HEK293 (cell line): ENCODE data around the gene SRSF2.

Experiments
- BCL11B ChIP-seq: fragments of 450-650 bp; formaldehyde crosslinking; IDR thresholded peaks from 2 replicates; pipeline ENCODE4 v1.5.1; 2016; ENCODE audit warnings: low read depth, missing biosample characterization, missing genetic modification characterization
- KLF1 ChIP-seq: fragments of 450-650 bp; formaldehyde crosslinking; IDR thresholded peaks from 2 replicates; pipeline ENCODE4 v1.5.1; 2016; ENCODE audit warnings: missing biosample characterization, missing genetic modification characterization
- KLF10 ChIP-seq: fragments of 450-650 bp; IDR thresholded peaks from 2 replicates; pipeline ENCODE4 v1.5.1; 2018; ENCODE audit warnings: missing biosample characterization, mild to moderate bottlenecking, missing genetic modification characterization
- OSR2 ChIP-seq: fragments of 450-650 bp; formaldehyde crosslinking; IDR thresholded peaks from 2 replicates; pipeline ENCODE4 v1.5.1; 2016; ENCODE audit warnings: missing biosample characterization, missing genetic modification characterization
- OVOL3 ChIP-seq: fragments of 450-650 bp; formaldehyde crosslinking; IDR thresholded peaks from 2 replicates; pipeline ENCODE4 v1.5.1; 2016; ENCODE audit warnings: missing biosample characterization, missing genetic modification characterization
- ZBTB1 ChIP-seq: fragments of 450-650 bp; formaldehyde crosslinking; IDR thresholded peaks from 2 replicates; pipeline ENCODE4 v1.5.1; 2016; ENCODE audit warnings: missing biosample characterization, missing genetic modification characterization
- ZBTB48 ChIP-seq: fragments of 450-650 bp; formaldehyde crosslinking; IDR thresholded peaks from 2 replicates; pipeline ENCODE4 v1.5.1; 2016; ENCODE audit warnings: missing biosample characterization, missing genetic modification characterization
- ZFHX2 ChIP-seq: fragments of 450-650 bp; formaldehyde crosslinking; conservative IDR thresholded peaks from 2 replicates; pipeline ENCODE4 v1.5.1; 2016; ENCODE audit warnings: missing biosample characterization, missing genetic modification characterization
- ZNF121 ChIP-seq: fragments of 450-650 bp; formaldehyde crosslinking; IDR thresholded peaks from 2 replicates; pipeline ENCODE4 v1.5.1; 2016; ENCODE audit warnings: missing biosample characterization, missing genetic modification characterization
- ZNF133 ChIP-seq: fragments of 450-650 bp; formaldehyde crosslinking; IDR thresholded peaks from 2 replicates; pipeline ENCODE4 v1.5.1; 2016; ENCODE audit warnings: missing biosample characterization, missing genetic modification characterization
- ZNF16 ChIP-seq: fragments of 450-650 bp; formaldehyde crosslinking; IDR thresholded peaks from 2 replicates; pipeline ENCODE4 v1.5.1; 2016; ENCODE audit warnings: low read depth, missing biosample characterization, missing genetic modification characterization
- ZNF23 ChIP-seq: fragments of 450-650 bp; formaldehyde crosslinking; IDR thresholded peaks from 2 replicates; pipeline ENCODE4 v1.5.1; 2016; ENCODE audit warnings: missing biosample characterization, missing genetic modification characterization, borderline replicate concordance
- ZNF24 ChIP-seq: fragments of 450-650 bp; formaldehyde crosslinking; IDR thresholded peaks from 2 replicates; pipeline ENCODE4 v1.5.1; 2016; ENCODE audit warnings: missing biosample characterization, missing genetic modification characterization
- ZNF416 ChIP-seq: fragments of 450-650 bp; formaldehyde crosslinking; IDR thresholded peaks from 2 replicates; pipeline ENCODE4 v1.5.1; 2016; ENCODE audit warnings: missing biosample characterization, missing genetic modification characterization
- ZNF423 ChIP-seq: fragments of 450-650 bp; formaldehyde crosslinking; IDR thresholded peaks from 2 replicates; pipeline ENCODE4 v1.5.1; 2016; ENCODE audit warnings: missing biosample characterization, missing genetic modification characterization
- ZNF426 ChIP-seq: fragments of 450-650 bp; formaldehyde crosslinking; IDR thresholded peaks from 2 replicates; pipeline ENCODE4 v1.5.1; 2017; ENCODE audit warnings: missing biosample characterization, missing genetic modification characterization, mild to moderate bottlenecking, inconsistent platforms, moderate library complexity
- ZNF433 ChIP-seq: fragments of 450-650 bp; formaldehyde crosslinking; IDR thresholded peaks from 2 replicates; pipeline ENCODE4 v1.5.1; 2016; ENCODE audit warnings: missing biosample characterization, missing genetic modification characterization, low read depth
- ZNF48 ChIP-seq: fragments of 450-650 bp; formaldehyde crosslinking; IDR thresholded peaks from 2 replicates; pipeline ENCODE4 v1.5.1; 2016; ENCODE audit warnings: missing biosample characterization, missing genetic modification characterization
- ZNF529 ChIP-seq: fragments of 450-650 bp; formaldehyde crosslinking; IDR thresholded peaks from 2 replicates; pipeline ENCODE4 v1.5.1; 2017; ENCODE audit warnings: missing genetic modification characterization, missing biosample characterization; ENCODE audit not compliant: insufficient replicate concordance
- ZNF701 ChIP-seq: fragments of 450-650 bp; formaldehyde crosslinking; IDR thresholded peaks from 2 replicates; pipeline ENCODE4 v1.5.1; 2016; ENCODE audit warnings: missing biosample characterization, missing genetic modification characterization
- ZNF791 ChIP-seq: fragments of 450-650 bp; formaldehyde crosslinking; IDR thresholded peaks from 2 replicates; pipeline ENCODE4 v1.5.1; 2016; ENCODE audit warnings: missing biosample characterization, missing genetic modification characterization
- ZSCAN16 ChIP-seq: fragments of 450-650 bp; formaldehyde crosslinking; IDR thresholded peaks from 2 replicates; pipeline ENCODE4 v1.5.1; 2016; ENCODE audit warnings: missing biosample characterization, missing genetic modification characterization
- ZSCAN23 ChIP-seq: fragments of 450-650 bp; formaldehyde crosslinking; IDR thresholded peaks from 2 replicates; pipeline ENCODE4 v1.5.1; 2016; ENCODE audit warnings: missing biosample characterization, missing genetic modification characterization
- TF ChIP-seq, protein P1 (sequence below): fragments of 450-650 bp; formaldehyde crosslinking; IDR thresholded peaks from 2 replicates; pipeline ENCODE4 v1.5.1; 2016; ENCODE audit warnings: missing biosample characterization, missing genetic modification characterization
- TF ChIP-seq, protein P2 (sequence below): fragments of 450-650 bp; formaldehyde crosslinking; IDR thresholded peaks from 2 replicates; pipeline ENCODE4 v1.5.1; 2017; ENCODE audit warnings: missing biosample characterization, missing genetic modification characterization
- TF ChIP-seq, protein P3 (sequence below): fragments of 450-650 bp; formaldehyde crosslinking; IDR thresholded peaks from 2 replicates; pipeline ENCODE4 v1.5.1; 2016; ENCODE audit warnings: missing biosample characterization, missing genetic modification characterization
- TF ChIP-seq, protein P4 (sequence below): fragments of 450-650 bp; formaldehyde crosslinking; IDR thresholded peaks from 2 replicates; pipeline ENCODE4 v1.5.1; 2016; ENCODE audit warnings: missing biosample characterization, missing genetic modification characterization
- TF ChIP-seq, protein P5 (sequence below): fragments of 450-650 bp; formaldehyde crosslinking; IDR thresholded peaks from 2 replicates; pipeline ENCODE4 v1.5.0; 2017; ENCODE audit warnings: missing biosample characterization, missing genetic modification characterization, borderline replicate concordance
- TF ChIP-seq, protein P6 (sequence below): fragments of 450-650 bp; formaldehyde crosslinking; IDR thresholded peaks from 2 replicates; pipeline ENCODE4 v1.5.1; 2016; ENCODE audit warnings: missing biosample characterization, missing genetic modification characterization

The SRSF2 gene

DNA sequence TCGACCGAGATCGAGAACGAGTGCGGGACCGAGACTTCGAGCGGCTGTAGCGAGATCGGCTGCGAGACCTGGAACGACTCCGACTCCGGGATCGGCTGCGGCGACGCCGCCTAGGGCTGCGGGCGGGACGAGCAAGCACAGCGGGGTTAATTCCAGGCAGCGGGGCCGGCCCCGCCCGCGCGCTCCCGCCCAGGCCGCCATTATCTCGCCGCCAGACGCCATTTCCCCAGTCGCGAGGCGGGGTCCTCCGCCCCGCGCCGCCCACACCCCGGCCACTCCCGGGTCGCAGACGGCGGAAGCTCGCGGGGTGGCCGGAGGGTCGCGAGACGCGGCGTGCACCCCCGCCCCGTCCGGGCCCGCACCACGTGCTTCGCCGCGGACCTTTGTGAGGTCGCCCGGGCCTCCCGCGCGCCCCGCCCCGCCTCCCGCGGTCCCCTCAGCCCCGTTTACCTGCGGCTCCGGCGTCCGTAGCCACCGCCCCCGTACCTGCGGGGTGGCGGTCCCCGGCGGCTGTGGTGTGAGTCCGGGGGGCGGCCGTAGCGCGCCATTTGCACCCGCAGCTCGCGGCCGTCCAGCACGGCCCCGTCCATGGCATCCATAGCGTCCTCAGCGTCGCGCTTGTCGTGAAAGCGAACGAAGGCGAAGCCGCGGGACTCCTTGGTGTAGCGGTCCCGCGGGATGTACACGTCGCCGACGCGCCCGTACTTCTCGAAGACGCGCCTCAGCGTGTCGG is 616 bp downstream of the SRSF2 start (continued):
- TF ChIP-seq, protein P1, sequence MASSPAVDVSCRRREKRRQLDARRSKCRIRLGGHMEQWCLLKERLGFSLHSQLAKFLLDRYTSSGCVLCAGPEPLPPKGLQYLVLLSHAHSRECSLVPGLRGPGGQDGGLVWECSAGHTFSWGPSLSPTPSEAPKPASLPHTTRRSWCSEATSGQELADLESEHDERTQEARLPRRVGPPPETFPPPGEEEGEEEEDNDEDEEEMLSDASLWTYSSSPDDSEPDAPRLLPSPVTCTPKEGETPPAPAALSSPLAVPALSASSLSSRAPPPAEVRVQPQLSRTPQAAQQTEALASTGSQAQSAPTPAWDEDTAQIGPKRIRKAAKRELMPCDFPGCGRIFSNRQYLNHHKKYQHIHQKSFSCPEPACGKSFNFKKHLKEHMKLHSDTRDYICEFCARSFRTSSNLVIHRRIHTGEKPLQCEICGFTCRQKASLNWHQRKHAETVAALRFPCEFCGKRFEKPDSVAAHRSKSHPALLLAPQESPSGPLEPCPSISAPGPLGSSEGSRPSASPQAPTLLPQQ (tag by site-specific recombination), result no peak
- no peak for TF ChIP-seq ZNF121 (tag by site-specific recombination)
- TF ChIP-seq ZNF529 (tag by site-specific recombination), result no peak
- TF ChIP-seq ZNF791, result no peak
- TF ChIP-seq ZNF701, result no peak
- peak; percentile 20; the same call in 1 of the 2 replicates for TF ChIP-seq BCL11B (tag by site-specific recombination)
- TF ChIP-seq, protein P2, sequence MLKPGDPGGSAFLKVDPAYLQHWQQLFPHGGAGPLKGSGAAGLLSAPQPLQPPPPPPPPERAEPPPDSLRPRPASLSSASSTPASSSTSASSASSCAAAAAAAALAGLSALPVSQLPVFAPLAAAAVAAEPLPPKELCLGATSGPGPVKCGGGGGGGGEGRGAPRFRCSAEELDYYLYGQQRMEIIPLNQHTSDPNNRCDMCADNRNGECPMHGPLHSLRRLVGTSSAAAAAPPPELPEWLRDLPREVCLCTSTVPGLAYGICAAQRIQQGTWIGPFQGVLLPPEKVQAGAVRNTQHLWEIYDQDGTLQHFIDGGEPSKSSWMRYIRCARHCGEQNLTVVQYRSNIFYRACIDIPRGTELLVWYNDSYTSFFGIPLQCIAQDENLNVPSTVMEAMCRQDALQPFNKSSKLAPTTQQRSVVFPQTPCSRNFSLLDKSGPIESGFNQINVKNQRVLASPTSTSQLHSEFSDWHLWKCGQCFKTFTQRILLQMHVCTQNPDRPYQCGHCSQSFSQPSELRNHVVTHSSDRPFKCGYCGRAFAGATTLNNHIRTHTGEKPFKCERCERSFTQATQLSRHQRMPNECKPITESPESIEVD (tag by site-specific recombination), result no peak
- TF ChIP-seq ZSCAN23 (tag by site-specific recombination), result no peak
- TF ChIP-seq ZNF416 (tag by site-specific recombination), result no peak
- TF ChIP-seq ZNF16 (tag by site-specific recombination), result no peak
- no peak for TF ChIP-seq ZNF48
- TF ChIP-seq ZNF133 (tag by site-specific recombination), result no peak; the same call in 1 of the 2 replicates
- no peak for TF ChIP-seq ZNF433 (tag by site-specific recombination)
- TF ChIP-seq OSR2, result no peak
- TF ChIP-seq ZNF24 (tag by site-specific recombination), result no peak
- TF ChIP-seq ZSCAN16 (tag by site-specific recombination), result no peak
- TF ChIP-seq ZBTB48 (tag by site-specific recombination), result peak; percentile 39; the same call in 1 of the 2 replicates
- TF ChIP-seq, protein P3, sequence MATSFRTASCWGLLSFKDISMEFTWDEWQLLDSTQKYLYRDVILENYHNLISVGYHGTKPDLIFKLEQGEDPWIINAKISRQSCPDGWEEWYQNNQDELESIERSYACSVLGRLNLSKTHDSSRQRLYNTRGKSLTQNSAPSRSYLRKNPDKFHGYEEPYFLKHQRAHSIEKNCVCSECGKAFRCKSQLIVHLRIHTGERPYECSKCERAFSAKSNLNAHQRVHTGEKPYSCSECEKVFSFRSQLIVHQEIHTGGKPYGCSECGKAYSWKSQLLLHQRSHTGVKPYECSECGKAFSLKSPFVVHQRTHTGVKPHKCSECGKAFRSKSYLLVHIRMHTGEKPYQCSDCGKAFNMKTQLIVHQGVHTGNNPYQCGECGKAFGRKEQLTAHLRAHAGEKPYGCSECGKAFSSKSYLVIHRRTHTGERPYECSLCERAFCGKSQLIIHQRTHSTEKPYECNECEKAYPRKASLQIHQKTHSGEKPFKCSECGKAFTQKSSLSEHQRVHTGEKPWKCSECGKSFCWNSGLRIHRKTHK (tag by site-specific recombination), result no peak
- TF ChIP-seq, protein P4, sequence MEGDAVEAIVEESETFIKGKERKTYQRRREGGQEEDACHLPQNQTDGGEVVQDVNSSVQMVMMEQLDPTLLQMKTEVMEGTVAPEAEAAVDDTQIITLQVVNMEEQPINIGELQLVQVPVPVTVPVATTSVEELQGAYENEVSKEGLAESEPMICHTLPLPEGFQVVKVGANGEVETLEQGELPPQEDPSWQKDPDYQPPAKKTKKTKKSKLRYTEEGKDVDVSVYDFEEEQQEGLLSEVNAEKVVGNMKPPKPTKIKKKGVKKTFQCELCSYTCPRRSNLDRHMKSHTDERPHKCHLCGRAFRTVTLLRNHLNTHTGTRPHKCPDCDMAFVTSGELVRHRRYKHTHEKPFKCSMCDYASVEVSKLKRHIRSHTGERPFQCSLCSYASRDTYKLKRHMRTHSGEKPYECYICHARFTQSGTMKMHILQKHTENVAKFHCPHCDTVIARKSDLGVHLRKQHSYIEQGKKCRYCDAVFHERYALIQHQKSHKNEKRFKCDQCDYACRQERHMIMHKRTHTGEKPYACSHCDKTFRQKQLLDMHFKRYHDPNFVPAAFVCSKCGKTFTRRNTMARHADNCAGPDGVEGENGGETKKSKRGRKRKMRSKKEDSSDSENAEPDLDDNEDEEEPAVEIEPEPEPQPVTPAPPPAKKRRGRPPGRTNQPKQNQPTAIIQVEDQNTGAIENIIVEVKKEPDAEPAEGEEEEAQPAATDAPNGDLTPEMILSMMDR (tag by site-specific recombination), result peak; percentile 80; the same call in 1 of the 2 replicates
- peak; percentile 74; the same call in 1 of the 2 replicates for TF ChIP-seq ZBTB1
- no peak for TF ChIP-seq OVOL3 (tag by site-specific recombination)
- 0 out of 2 replicates have a peak, but pooled peaks have one; percentile 19 for TF ChIP-seq KLF10 (tag by site-specific recombination)
- peak; percentile 90 for TF ChIP-seq ZFHX2
- no peak for TF ChIP-seq ZNF23 (tag by site-specific recombination)
- 0 out of 2 replicates have a peak, but pooled peaks have one; percentile 4 for TF ChIP-seq ZNF426 (tag by site-specific recombination)
- TF ChIP-seq KLF1 (tag by site-specific recombination), result peak; percentile 93
- TF ChIP-seq, protein P5, sequence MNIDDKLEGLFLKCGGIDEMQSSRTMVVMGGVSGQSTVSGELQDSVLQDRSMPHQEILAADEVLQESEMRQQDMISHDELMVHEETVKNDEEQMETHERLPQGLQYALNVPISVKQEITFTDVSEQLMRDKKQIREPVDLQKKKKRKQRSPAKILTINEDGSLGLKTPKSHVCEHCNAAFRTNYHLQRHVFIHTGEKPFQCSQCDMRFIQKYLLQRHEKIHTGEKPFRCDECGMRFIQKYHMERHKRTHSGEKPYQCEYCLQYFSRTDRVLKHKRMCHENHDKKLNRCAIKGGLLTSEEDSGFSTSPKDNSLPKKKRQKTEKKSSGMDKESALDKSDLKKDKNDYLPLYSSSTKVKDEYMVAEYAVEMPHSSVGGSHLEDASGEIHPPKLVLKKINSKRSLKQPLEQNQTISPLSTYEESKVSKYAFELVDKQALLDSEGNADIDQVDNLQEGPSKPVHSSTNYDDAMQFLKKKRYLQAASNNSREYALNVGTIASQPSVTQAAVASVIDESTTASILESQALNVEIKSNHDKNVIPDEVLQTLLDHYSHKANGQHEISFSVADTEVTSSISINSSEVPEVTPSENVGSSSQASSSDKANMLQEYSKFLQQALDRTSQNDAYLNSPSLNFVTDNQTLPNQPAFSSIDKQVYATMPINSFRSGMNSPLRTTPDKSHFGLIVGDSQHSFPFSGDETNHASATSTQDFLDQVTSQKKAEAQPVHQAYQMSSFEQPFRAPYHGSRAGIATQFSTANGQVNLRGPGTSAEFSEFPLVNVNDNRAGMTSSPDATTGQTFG (tag by site-specific recombination), result no peak
- TF ChIP-seq, protein P6, sequence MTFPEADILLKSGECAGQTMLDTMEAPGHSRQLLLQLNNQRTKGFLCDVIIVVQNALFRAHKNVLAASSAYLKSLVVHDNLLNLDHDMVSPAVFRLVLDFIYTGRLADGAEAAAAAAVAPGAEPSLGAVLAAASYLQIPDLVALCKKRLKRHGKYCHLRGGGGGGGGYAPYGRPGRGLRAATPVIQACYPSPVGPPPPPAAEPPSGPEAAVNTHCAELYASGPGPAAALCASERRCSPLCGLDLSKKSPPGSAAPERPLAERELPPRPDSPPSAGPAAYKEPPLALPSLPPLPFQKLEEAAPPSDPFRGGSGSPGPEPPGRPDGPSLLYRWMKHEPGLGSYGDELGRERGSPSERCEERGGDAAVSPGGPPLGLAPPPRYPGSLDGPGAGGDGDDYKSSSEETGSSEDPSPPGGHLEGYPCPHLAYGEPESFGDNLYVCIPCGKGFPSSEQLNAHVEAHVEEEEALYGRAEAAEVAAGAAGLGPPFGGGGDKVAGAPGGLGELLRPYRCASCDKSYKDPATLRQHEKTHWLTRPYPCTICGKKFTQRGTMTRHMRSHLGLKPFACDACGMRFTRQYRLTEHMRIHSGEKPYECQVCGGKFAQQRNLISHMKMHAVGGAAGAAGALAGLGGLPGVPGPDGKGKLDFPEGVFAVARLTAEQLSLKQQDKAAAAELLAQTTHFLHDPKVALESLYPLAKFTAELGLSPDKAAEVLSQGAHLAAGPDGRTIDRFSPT (tag by site-specific recombination), result no peak
- TF ChIP-seq ZNF423, result 0 out of 2 replicates have a peak, but pooled peaks have one; percentile 50
